Lung microvascular endothelial cell (primary cell): ENCODE data around the gene CCDC34. TPM values are rescaled to one million over a fixed set of nuclear protein-coding genes. Genes with fewer than 3 reads are reported as not detected.

Source experiments
- DNase-seq, 2 donors: peaks; one replicate each; pipeline versions ENCODE4 v3.0.0 to v3.0.0-alpha.2; 2010; ENCODE audit warnings: low read depth in 2 of 2
- total RNA-seq: library from RNA; depleted of rRNA; stranded (reverse); fragments of >200 nt; gene quantifications from 2 replicates; pipeline ENCODE4 v1.2.1, GENCODE V29; 2014

Gene CCDC34
- total RNA-seq, 1 donor from 2014 or later: 1.4 TPM

- peak in 1 of 2 donors; percentile 69 for DNase-seq
These were observed 29.5 kb upstream of the CCDC34 start for GRCh38 chr11:27392278-27393114.

GRCh38 chr11:27391331-27392015, 28.5 kb upstream of the CCDC34 start:
- no peak for DNase-seq

- no peak for DNase-seq
These were observed 27.6 kb upstream of the CCDC34 start for GRCh38 chr11:27390318-27391295.

- no peak for DNase-seq
These were observed 25.9 kb upstream of the CCDC34 start for GRCh38 chr11:27388869-27389268.

- no peak for DNase-seq
These were observed 25.0 kb upstream of the CCDC34 start for GRCh38 chr11:27388001-27388400.

- no peak for DNase-seq
These were observed 24.3 kb upstream of the CCDC34 start for GRCh38 chr11:27387362-27387761.

GRCh38 chr11:27386181-27386845, 23.3 kb upstream of the CCDC34 start:
- DNase-seq: no peak

GRCh38 chr11:27385245-27385644, 22.2 kb upstream of the CCDC34 start:
- peak in 1 of 2 donors; percentile 77 for DNase-seq

GRCh38 chr11:27384227-27384626, 21.2 kb upstream of the CCDC34 start:
- no peak for DNase-seq

GRCh38 chr11:27383645-27384044, 20.6 kb upstream of the CCDC34 start:
- DNase-seq: no peak

GRCh38 chr11:27381238-27381666, 18.2 kb upstream of the CCDC34 start:
- no peak for DNase-seq

- DNase-seq: no peak
These were observed 17.8 kb upstream of the CCDC34 start for GRCh38 chr11:27380771-27381170.

- DNase-seq: no peak
These were observed 16.4 kb upstream of the CCDC34 start for GRCh38 chr11:27379449-27379848.

GRCh38 chr11:27375370-27375769, 12.4 kb upstream of the CCDC34 start:
- no peak for DNase-seq

GRCh38 chr11:27373856-27374602, 11.0 kb upstream of the CCDC34 start:
- DNase-seq: no peak

GRCh38 chr11:27373392-27373791, 10.4 kb upstream of the CCDC34 start:
- no peak for DNase-seq

- no peak for DNase-seq
These were observed 9.1 kb upstream of the CCDC34 start for GRCh38 chr11:27372164-27372563.

- no peak for DNase-seq
These were observed 8.5 kb upstream of the CCDC34 start for GRCh38 chr11:27371489-27371888.

GRCh38 chr11:27370374-27370773, 7.4 kb upstream of the CCDC34 start:
- DNase-seq: peak in 1 of 2 donors; percentile 3

- DNase-seq: no peak
These were observed 4.9 kb upstream of the CCDC34 start for GRCh38 chr11:27367881-27368280.
